Measurements from ENCODE around the gene BCHE. TPM values are rescaled to one million over a fixed set of nuclear protein-coding genes. Genes with fewer than 3 reads are reported as not detected.

BCHE gene
- total RNA-seq (2022; extraction: Qiagen RNA extraction): 0.47 to 1.0 TPM (median 0.68 TPM) in 5 replicates

DNA sequence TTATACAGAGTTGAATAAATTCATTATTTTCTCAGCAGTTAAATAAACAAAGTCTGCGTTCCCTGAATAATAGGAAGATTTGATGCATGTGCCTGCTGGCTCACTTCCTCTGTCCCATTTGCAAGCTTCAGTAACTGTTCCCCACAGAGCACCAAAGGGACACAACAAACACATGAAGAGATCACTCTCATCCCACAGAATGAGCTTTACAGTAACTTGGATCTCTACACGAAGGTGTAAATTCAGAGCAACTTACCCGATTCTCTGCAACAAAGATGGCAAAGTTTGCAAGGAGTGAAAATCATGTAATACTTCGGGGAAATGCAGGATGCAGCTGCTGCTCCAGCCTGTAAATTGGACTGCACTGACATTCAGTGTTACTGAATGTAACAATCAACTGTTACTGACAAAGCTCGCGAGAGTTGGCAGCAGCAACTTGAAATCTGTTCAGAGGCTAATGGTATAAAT, at the start of gene BCHE:
TSS of gene BCHE (minus strand) at position 366 of the 468 bp plus-strand sequence. CDS start 6,390 bp downstream, outside the sequence.

